Occipital lobe (tissue), 3 donors: Measurements from ENCODE around the gene UFSP2. TPM values are rescaled to one million over a fixed set of nuclear protein-coding genes. Genes with fewer than 3 reads are reported as not detected.

Experiments used
- DNase-seq: peaks from one replicate; lab custom pipeline; 2025; lab: John Stamatoyannopoulos, UW
- small RNA-seq: library from RNA; depleted of rRNA; stranded (forward); fragments of <200 nt; gene quantifications from one replicate; pipeline ENCODE3, GENCODE V24; 2014
- total RNA-seq: library from RNA; depleted of rRNA; stranded (reverse); fragments of >200 nt; gene quantifications from one replicate; pipeline ENCODE4 v1.2.3, GENCODE V29; 2014

UFSP2 gene
- total RNA-seq, 1 donor from 2014 or later: 53.0 TPM

DNA sequence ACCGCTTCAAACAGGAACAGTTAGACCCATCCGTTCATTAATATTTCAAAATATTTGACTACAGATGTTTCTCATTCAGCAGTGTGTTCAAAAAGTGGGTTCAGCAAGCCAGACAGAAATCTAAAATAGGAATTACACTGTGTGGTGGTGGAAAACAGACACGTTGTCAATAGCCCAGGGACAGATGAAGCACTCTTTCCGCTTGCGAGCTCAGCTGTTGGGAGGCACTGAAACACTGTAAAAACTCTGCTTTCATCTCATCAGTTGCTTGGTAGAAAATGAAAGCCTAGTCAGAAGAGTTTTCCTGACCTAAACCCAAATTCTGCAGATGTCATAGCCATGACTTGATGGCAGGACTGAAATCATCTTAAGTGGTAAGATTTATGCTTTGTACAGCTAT lies 68.6 kb downstream of the UFSP2 start:
- DNase-seq: no peak

DNA sequence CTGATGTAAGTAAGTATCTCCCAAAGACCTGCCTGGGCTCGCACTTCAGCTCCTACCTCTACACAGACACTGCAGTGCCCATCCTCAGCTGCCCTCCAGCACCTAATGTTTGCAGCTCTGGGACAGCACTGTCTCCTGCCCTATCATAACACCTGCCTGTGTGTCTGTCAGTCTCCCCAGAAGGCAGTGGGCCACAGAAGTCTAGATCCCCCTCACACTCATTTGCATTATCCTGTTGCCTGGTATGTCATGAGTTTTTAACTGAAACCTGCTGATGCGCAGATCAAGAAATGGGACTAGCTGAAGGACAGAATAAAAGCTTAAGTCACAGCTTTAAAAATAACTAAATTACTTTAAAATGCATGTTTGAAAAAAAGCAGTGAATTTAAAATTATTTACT lies 73.0 kb downstream of the UFSP2 start:
- DNase-seq: no peak

DNA sequence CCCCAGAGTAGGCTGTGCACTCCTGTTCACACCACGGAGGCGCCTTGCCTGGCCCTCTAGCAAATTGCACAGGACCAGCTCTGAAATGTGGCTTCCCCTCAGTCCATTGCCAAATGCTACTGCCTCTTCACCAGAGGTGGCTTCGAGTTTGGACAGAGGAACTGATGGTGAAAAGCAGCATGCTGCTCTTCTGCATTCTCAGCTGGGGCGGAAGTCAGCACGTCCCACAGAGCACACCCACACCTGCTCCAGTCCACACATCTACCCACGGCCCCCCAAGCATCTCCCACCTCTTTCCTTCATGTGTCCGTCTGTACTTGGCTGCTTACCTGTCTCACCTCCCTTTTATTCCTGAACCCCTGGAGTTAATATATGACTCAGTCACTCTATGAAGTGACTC lies 73.6 kb downstream of the UFSP2 start:
- no peak for DNase-seq

DNA sequence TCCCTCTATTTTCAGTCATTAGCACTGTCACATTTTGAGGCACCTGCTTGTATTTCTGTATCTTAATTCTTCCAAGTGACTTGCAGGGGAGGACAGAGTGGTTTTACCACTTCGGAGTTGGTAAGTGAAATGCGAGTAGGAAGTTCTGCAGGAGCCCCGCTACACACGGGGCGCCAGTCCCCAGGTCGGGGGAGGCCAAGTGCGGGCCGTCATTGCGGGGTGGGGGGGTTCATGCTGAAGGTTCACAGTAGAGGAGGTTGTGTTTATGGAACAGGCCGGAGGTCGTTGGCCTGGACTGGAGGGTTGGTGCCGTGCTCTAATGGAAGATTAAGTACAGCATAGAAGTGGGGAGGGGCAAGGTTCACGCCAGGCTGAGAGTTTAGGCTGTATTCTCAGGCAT lies 74.1 kb downstream of the UFSP2 start:
- DNase-seq: no peak

Small RNA genes within 50 kb of the gene (small RNA-seq; reads per million reads assigned to genes)
- not detected for gene RF00019

Other genes with a start within 250 kb of the UFSP2 start
- gene CFAP97, start 222.0 kb downstream of the UFSP2 start, total RNA-seq: 73.5 TPM
- gene SNX25, start 216.4 kb downstream of the UFSP2 start, total RNA-seq: 50.4 TPM
- 10.8 TPM for gene LRP2BP, start 30.0 kb downstream of the UFSP2 start, total RNA-seq
- gene ANKRD37, start 29.1 kb downstream of the UFSP2 start, total RNA-seq: 25.1 TPM
- gene CCDC110, start 45.8 kb upstream of the UFSP2 start, total RNA-seq: 1.7 TPM
- 18.2 TPM for gene PDLIM3, start 109.5 kb upstream of the UFSP2 start, total RNA-seq